GM21825 (cell line): ENCODE data around the gene LATS2.

Source experiments
- ATAC-seq: cut with Tn5 transposase; IDR thresholded peaks from one replicate; pipeline ENCODE4 v1.9.1; 2021; ENCODE audit warnings: mild to moderate bottlenecking, moderate library complexity; ENCODE audit not compliant: unreplicated experiment

The LATS2 gene

DNA sequence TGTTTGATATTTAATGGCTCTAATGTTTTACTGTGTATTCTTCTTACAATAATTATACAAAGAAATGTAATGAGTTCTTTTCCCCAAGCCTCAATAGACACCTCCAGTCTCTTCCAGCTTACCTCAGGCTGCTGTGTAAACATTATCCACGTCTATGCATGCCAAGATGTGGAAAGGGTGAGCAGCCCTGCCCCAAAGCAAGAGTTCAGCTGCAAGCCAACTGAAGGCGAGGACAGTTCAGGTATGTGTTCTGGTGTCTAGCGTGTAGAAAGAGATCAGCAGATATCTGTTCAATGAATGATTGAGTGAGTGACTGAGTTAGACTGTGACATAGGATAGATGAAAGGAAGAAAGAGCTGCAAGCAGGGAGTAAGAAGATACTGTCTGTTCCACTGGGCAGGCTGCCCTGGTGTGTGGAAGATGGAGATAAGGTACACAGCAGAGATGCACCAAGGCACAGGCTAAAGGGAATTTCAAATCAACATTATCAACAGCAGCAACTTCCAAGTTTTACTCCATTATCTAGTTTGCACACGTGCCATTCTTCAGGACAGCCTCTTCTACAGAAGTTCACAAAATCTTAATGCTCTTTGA lies 66.0 kb downstream of the LATS2 start:
- no peak for ATAC-seq

DNA sequence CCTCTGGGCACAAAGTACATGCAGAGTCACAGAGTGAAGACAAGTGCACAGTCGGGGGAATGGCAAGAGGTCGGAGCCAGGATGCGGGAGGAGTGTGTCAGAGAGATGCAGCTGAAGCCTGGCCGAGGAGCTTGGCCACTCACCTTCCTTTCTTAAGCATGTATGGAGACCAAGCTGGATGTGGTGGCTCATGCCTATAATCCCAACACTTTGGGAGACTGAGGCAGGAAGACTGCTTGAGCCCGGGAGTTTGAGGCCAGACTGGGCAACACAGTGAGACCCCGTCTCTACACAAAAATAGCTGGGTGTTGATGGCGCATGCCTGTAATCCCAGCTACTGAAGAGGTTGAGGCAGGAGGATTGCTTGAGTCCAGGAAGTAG lies 67.0 kb downstream of the LATS2 start:
- no peak for ATAC-seq

DNA sequence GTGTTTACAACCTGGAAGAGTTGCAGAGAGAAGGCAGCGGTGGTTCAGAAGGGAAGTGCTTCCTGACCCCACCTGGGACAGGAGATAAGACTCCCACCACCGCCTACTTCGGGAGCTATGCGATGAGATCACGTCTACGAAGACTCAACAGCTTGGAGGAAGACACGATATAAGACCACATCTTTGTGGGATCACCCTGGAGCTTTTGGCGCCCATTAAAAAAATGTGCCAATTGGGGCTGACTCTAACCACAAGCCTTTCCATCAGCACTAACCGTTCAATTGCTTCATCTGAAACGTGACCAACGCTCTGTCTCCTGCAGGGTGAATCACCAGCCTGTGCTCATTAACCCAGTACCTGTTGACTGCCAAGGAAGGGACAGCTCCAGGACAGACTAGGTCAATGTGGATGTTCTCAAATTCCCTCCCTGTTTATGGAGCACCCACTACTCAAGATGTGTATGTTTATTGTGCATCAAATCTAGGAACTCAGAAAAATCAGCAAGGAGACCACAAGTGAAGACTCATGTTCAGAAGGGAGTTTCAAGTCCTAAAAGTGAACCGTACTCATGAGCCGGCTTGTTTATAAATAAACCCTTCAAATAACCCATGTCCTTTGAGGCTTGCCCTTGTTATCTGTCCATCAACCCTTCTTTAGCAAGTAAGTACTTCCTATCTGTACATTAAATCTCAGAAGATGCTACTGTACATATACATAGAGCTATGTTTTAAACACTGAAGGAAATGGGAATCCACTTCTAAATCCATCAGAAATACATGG lies 67.5 kb downstream of the LATS2 start:
- no peak for ATAC-seq

DNA sequence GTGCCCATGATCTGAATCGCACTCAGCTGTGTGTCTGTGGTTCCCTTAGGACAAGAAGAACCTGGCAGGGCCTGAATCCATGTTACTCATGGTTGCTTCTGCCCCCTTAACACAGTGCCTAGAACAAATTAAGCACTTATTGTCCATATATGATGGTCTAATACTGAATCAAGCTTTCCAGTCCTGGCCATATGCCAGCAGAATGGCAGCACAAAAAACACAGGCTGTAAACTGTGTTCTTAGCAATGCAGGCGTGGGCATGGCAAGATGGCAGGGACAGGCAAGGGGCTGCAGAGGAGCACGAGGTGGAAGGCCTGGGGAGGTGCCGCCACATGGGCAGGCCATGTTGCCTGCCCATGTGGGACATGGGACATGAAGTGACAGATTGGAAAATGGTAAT lies 68.2 kb downstream of the LATS2 start:
- no peak for ATAC-seq

DNA sequence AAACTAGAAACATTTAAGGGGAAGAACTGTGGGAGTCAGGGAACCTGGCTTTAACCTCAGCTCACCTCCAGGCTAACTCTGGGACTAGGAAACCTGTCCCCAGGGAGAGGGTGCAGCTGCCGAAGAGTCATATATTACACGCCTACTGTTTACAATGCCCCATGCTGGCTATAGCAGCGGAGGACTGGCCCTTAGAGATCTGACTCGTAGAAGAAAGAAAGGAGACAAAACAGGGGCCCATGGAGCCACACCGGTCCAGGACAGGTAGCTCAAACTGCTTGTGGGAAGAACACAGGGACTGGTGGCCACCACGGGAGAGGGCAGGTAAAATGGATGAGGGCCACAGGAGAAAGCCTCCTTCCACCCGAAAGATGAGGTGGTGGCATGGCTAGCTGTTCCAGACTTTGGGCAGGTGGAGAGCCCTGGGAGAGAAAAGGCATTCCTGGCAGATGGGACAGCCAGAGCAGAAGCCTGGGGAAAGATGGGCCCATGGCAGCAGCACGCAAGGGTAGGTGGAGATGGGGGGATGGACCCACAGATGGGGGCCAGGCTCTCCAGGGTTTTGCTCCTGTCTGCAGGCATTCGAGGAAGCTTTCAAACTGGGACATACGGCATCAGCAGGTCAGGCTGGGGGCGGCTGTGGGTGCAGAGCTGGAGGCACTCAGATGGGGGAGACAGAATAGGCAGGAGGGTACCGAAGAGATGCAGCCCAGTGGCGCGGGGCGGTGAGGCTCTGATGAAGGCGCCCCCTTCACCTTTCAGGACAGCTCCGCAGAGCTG lies 69.5 kb downstream of the LATS2 start:
- ATAC-seq = no peak

DNA sequence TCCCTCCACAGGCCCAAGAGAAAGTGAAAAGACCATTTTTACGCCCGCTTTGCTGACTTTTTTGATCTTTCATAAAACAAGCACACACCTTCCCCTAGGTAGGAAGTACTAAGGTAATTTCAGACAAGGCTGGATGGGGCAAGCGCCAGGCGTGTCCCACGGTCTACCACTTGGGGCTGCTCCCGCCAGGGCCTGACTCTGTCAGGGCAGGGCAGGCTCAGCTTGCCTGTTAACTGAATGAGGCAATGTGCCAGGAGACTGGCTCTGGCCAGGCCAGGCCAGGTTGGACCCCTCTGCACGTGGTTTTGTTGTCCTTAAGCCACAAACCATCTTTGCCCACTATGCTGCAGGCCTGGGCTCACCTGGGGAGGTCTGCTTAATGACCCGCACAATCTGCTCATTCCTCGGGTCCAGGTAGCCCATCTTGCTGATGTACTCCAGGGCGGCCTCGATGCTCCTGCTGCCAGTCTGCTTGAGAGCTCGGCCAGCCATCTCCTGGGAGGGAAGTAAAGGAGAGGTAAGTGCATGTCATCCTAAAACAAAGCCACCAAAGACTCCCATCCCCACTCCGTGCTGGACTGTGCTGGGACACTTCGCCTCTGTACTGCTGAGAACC lies 70.4 kb downstream of the LATS2 start:
- no peak for ATAC-seq

DNA sequence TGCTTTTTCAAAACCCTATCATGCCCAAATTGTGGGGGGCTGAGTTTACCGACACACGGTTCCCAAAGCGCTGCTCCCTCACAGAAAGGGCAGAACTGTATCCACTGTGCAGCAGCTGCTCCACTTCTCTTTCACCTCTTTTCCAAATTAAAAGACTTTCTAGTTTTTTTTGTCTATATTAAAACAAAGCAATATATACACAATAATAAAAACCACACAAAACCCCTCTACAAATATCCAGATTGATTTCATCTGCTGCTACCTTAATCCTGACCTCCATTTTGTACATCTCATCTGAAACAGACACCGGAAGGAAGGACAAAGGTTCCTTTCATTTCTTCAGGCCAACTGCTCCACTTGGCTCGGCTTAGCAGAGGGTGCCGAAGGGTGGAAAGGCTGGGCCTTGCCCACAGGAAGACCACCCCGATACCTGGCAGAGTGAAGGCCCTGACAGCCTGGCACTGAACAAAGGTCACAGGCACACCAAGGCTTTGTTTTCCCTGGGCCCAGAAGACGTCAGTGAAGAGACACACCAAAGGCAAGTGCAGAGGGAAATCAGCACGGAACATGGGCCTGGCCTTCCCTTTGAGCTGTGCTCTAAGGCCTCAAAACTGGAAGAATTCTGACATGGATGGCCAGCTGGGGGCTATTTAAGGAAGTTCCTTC lies 71.6 kb downstream of the LATS2 start:
- no peak for ATAC-seq

DNA sequence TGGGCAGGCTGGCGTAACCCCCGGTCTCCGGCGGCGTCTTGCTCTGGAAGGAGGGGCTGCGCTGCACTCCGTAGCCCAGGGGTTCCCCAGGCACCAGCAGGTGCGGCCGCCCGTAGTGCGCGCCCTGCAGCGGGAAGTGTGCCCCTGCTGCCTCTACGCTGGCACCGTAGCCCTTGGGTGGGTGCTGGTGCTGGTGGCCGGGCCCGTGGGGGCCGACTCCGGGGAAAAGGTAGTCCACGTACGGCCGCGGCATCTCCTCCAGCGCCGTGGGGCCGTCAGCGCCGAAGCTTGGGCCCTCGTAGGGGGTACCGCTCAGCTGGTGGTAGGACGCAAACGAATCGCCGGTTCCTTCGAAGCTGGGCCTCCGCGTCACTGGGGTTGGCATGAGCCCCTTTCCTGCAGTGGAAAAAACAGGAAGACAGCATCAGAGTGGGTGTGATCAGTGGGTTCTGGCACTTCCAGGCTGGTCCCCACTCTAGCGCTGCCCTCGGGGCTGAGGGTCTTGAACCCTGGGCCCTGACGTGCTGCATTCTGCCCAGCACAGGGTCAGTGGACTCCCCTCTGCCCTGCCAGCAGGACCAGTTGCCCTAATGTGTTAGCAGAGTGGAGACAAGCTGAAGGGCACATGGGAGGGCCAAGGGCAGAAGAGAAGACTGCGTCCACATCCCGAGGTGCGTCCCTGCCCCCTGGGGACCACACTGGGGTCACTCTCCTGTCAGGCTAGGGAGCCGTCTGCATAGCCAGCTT lies 72.3 kb downstream of the LATS2 start:
- ATAC-seq = no peak

DNA sequence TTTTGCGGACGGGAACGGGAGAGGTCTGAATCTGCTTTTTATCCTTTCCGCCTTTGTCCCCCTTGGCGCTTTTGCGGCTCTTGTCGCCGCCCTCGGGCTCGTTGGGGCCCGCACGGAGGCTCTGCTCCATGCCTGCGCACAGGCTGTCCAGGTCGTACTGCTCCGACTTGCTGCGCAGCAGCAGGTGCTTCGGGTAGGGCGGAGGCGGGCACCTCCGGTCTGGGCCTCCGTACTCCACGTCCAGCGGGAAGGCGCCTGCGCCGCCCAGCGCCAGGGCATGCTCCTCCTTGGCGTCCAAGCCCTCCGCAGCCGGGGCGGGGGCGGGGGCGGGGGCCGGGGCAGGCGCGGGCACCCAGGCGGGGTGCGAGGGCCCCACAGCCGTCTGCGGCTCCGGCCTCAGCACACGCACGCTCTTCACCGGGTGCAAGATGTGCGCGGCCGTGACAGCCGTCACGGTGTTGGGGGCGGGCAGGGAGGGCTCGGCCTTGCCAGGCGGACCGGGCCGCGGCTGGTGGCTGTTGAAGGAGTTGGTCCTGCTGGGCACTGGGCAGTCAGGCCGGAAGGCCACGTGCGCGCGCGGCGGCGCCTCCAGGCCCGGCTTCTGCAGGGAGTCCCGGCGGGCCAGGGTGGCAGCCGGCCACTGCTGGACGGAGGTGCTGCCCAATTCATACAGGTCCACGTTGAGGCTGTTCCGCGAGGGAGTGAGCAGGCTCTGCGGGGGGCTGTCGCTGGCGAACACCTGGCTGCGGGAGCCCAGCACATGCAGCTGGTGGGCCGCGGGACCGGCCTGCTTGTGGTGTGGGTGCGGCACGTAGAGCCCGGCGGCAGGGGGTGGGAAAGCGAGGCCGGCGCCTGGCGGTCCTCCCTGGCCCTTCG lies 73.1 kb downstream of the LATS2 start:
- ATAC-seq = no peak

DNA sequence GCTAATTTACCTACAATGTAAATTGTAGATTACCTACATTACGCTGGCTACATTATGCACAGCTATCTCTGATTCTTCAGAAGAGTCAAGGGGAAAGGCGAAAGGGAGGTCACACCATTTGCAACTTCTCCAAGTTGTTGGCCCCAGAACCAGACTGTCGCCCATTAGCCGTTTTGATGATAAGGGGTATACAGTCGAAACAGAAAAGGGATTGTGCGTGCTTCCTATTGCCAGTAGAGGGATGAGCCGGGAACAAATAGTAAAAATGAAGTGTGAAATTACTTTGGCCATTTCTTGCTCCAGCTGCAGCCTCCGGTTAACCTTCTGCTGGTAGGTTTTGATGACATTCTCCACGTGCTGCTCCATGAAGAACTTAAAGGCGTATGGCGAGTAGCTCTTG lies 73.8 kb downstream of the LATS2 start:
- no peak for ATAC-seq

DNA sequence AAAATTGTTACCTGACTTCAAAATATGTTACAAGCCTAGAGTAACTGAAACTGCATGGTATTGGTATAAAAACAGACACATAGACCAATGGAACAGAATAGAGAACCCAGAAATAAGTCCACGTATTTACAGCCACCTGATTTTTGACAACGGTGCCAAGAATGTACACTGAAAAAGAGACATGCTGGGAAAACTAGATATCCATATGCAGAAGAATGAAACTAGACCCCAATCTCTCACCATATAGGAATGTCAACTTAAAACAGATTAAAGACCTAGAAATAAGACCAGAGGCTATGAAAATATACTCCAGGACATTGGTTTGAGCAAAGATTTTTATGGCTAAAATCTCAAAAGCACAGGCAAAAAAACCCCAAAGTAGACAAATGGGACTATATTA lies 76.5 kb downstream of the LATS2 start:
- ATAC-seq = no peak

DNA sequence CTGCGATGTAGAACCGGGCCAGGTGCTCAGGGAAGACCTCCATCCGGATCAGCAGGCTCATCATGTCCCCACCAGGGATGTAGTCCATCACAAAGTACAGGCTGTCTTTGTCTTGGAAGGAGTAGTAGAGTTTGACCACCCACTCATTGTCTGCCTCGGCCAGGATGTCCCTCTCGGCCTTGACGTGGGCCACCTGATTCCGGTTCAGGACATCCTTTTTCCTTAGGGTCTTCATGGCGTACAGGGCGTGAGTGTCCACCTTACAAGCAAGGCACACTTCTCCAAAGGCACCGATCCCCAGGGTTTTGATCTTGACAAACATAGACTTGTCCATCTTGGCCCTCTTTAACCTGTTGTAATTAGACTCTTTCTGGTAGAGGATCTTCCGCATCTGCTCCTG lies 78.0 kb downstream of the LATS2 start:
- ATAC-seq = no peak

DNA sequence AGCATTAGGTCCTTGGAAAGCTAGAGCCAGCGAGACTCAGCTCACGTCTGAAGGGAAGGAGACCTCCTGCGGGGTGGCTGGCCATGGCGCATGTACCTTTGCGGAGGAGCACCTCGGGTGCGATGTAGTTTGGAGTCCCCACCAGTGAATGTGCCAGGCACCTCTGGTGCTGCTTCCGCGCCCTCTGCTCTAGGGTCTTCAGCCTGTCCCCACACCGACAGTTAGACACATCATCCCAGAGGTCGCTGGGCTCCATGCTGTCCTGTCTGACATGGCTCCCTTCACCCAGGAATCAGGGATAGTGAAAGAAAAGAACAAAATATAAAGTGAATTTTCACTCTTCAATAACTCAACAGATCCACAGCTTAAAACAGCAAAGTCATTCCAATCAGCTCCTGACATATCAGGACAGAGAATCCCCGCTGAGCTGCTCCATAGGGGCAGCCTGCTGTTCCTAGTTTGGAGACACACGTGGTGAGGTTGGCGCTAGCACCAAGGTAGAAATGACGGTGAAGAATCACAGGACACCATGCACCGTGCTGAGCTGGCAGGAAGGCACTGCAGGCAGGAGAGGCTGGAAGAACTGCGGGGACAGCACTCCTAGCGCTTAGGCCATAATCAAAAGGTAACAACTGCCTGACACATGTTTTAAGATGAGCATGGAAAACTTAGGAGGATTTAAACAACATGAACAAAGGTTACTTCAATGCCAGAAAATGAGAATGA lies 79.9 kb downstream of the LATS2 start:
- ATAC-seq = no peak

DNA sequence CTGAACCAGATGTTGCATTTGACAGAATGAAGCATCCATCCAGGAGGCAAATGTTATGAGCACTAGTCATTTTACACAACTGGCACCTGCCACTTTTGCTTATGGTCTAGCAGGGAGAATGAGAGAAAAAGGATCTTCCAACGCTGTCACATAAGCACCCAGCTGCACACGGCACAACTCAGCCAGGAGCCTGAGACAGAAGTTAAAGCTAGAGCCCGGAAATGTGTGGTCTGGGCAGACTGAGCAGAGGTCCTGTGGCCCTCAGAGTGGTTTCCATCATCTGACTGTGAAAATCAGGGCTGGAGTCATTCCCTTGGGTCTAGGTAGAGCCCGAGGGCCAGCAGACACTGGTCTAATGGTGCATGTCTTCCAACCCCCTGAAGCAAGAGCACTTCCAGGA lies 80.5 kb downstream of the LATS2 start:
- no peak for ATAC-seq

DNA sequence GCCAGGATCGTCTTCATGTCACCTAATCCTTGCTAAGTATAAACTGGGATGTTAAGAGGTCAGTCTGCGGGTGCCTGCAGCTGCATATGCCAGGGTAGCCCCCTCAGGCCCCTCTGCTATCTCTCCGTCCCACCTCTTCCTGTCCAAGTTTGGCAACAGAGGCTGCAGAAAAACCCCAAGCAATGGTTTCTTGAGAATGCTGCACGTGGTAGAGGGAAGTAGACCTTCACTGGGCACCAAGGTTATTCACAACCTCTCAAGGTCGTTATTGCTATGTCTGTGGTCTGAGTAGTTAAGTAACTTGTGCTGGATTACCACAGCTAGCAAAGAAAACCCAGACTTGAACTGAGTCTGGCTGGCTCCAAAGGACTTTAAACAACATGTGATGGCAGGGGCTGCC lies 81.0 kb downstream of the LATS2 start:
- no peak for ATAC-seq

DNA sequence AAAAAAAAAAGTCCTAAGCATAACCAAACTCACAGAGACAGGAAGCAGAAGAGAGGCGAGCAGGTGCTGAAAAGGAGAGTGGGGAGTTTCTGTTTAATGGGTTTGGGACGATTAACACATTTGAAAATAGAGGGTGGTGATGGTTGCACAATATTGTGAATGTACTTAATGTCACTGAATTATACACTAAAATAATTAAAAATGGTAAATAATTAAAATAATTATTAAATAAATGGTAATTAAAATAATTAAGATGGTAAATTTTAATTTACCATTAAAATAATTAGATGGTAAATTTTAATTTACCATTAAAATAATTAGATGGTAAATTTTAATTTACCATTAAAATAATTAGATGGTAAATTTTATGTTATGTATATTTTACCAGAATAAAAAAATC lies 84.0 kb downstream of the LATS2 start:
- no peak for ATAC-seq

DNA sequence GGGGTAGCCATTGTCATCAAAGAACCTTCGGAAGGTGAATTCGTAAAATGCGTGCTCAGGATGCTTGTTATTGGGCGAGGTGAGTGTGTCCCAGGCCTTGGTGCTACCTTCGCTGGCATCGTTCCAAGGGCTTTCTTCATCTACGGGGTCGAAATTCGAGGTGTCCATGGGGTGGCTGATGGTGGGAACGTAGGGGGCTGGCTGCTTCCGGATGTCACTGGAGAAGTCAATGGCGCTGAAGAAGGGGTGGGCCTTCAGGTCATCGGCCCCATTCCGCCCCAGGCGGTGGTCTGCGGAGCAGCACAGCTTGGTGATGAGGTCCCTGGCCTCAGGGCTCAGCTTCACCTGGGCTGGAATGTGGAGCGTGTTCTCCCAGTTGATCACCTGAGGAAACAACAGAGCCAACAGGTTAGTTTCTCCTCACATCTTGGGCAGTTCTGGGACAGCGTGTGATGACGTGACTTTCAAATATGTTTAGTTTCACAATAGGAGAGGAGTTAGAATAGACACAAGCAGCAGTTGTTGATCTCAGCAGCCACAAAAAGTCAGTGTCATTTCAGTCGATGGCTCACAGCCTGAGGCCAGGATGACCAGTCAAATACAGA lies 86.3 kb downstream of the LATS2 start:
- ATAC-seq = no peak

DNA sequence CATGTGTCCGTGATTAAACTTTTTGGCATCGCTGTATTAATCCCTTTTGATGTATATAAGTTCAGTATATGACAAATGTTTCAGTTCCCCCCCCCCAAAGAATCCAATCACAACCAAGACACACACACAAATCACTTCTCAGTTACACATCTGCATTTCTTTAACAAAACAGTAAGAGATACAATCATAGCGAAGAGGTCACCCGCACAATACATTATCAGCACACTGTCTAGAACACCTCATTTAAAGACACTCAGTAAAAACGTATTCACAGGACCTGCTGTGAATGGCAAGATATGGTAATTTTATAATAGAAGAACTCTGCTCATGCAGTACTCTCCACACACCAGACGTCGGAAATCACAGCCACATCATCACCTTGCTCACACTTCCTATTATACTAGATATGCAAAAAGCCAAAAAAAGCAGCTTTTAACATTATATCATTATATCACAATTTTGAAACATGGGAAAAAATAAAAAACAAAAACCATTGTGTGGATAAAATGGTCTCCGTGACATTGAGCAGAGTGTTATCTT lies 87.4 kb downstream of the LATS2 start:
- no peak for ATAC-seq
